ENCODE data around the gene SOX8. TPM values are rescaled to one million over a fixed set of nuclear protein-coding genes. Genes with fewer than 3 reads are reported as not detected.
"Not testable (repeated sequence)": the region's sequence is repeated elsewhere in the genome, so short reads cannot be mapped to it uniquely, and the experiment has no call there.

Gene SOX8
- total and polyA plus RNA-seq, 7 experiments from 2014 or later: 0.07 to 5.4 (median 3.1) TPM

GRCh38 chr16:950733-951573, 30.6 kb upstream of the SOX8 start:
- H3K27ac ChIP-seq (ENCODE audit: low read depth, low read length); POLR2A ChIA-PET; H3K27me3 ChIP-seq (ENCODE audit: control insufficient read depth in 2 of 2, insufficient read depth in 2 of 2, low read length in 2 of 2); intact Hi-C loops (cut with micrococcal nuclease); H3K4me3 Mint-ChIP-seq; H3K9me3 Mint-ChIP-seq; H3K27me3 Mint-ChIP-seq; DNase-seq; CTCF ChIA-PET; H3K4me1 ChIP-seq (ENCODE audit: control insufficient read depth in 2 of 2, insufficient read depth in 2 of 2, low read length in 2 of 2); H3K4me3 ChIP-seq (ENCODE audit: low read length); H3K27ac Mint-ChIP-seq; H3K9me3 ChIP-seq (ENCODE audit: control insufficient read depth in 2 of 3, low read length in 3 of 3); ATAC-seq: not testable (repeated sequence)
- H3K36me3 ChIP-seq (ENCODE audit: control insufficient read depth in 2 of 3, insufficient read depth in 3 of 3, low read length in 3 of 3): peaks cover 0 to 41% (median 20%) of the 10 kb centered on the region in 3 experiments
- peaks cover 4 to 44% (median 9%) of the 10 kb centered on the region in 5 donors for H3K36me3 Mint-ChIP-seq
- peaks cover 3 to 14% (median 11%) of the 10 kb centered on the region in 7 donors for H3K4me1 Mint-ChIP-seq

GRCh38 chr16:951660-952301, 29.8 kb upstream of the SOX8 start:
- Mint-ChIP-seq H3K4me3 (no peak overlapping the region), H3K27me3 (no peaks in the 10 kb centered on the region), H3K4me1 (peaks cover 3 to 18% (median 14%) of the 10 kb centered on the region in 7 donors), H3K36me3 (peaks cover 4 to 39% (median 8%) of the 10 kb centered on the region in 5 donors), H3K9me3 (peaks cover 0 to 1% (median 0%) of the 10 kb centered on the region in 11 donors), H3K27ac (no peak overlapping the region)
- H3K27me3 ChIP-seq (ENCODE audit: control insufficient read depth in 2 of 2, insufficient read depth in 2 of 2, low read length in 2 of 2): no peaks in the 10 kb centered on the region
- H3K36me3 ChIP-seq (ENCODE audit: control insufficient read depth in 2 of 3, insufficient read depth in 3 of 3, low read length in 3 of 3): peaks cover 0 to 32% (median 19%) of the 10 kb centered on the region in 3 experiments
- ChIA-PET CTCF (no interaction called here), POLR2A (no interaction called here)
- H3K27ac ChIP-seq (ENCODE audit: low read depth, low read length): no peak overlapping the region
- no peaks in the 10 kb centered on the region for H3K4me1 ChIP-seq (ENCODE audit: control insufficient read depth in 2 of 2, insufficient read depth in 2 of 2, low read length in 2 of 2)
- no peak for ATAC-seq
- DNase-seq: no peak
- intact Hi-C loops (cut with micrococcal nuclease): no loop called here
- no peak overlapping the region for H3K4me3 ChIP-seq (ENCODE audit: low read length)
- H3K9me3 ChIP-seq (ENCODE audit: control insufficient read depth in 2 of 3, low read length in 3 of 3): no peaks in the 10 kb centered on the region

- no peaks in the 10 kb centered on the region for H3K9me3 ChIP-seq (ENCODE audit: control insufficient read depth in 2 of 3, low read length in 3 of 3)
- H3K9me3 Mint-ChIP-seq: peaks cover 0 to 1% (median 0%) of the 10 kb centered on the region in 11 donors
- no peaks in the 10 kb centered on the region for H3K27me3 ChIP-seq (ENCODE audit: control insufficient read depth in 2 of 2, insufficient read depth in 2 of 2, low read length in 2 of 2)
- no peak overlapping the region for H3K27ac ChIP-seq (ENCODE audit: low read depth, low read length)
- DNase-seq (no peak), ATAC-seq (no peak)
- peaks cover 0 to 27% (median 15%) of the 10 kb centered on the region in 3 experiments for H3K36me3 ChIP-seq (ENCODE audit: control insufficient read depth in 2 of 3, insufficient read depth in 3 of 3, low read length in 3 of 3)
- no peaks in the 10 kb centered on the region for H3K27me3 Mint-ChIP-seq
- peaks cover 4 to 34% (median 8%) of the 10 kb centered on the region in 5 donors for H3K36me3 Mint-ChIP-seq
- POLR2A ChIA-PET: no interaction called here
- H3K4me1 ChIP-seq (ENCODE audit: control insufficient read depth in 2 of 2, insufficient read depth in 2 of 2, low read length in 2 of 2): no peaks in the 10 kb centered on the region
- intact Hi-C loops (cut with micrococcal nuclease): no loop called here
- CTCF ChIA-PET: no interaction called here
- H3K4me3 Mint-ChIP-seq: no peak overlapping the region
- peaks cover 4 to 22% (median 16%) of the 10 kb centered on the region in 7 donors for H3K4me1 Mint-ChIP-seq
- no peak overlapping the region for H3K4me3 ChIP-seq (ENCODE audit: low read length)
- H3K27ac Mint-ChIP-seq: peak overlapping the region in 1 of 9 donors; percentile 26
Observed at GRCh38 chr16:952321-952720, 29.2 kb upstream of the SOX8 start.

GRCh38 chr16:953818-954217, 27.8 kb upstream of the SOX8 start:
- H3K36me3 ChIP-seq (ENCODE audit: control insufficient read depth in 2 of 3, insufficient read depth in 3 of 3, low read length in 3 of 3): peaks cover 0 to 24% (median 15%) of the 10 kb centered on the region in 3 experiments
- peaks cover 6 to 24% (median 21%) of the 10 kb centered on the region in 7 donors for H3K4me1 Mint-ChIP-seq
- H3K4me3 ChIP-seq (ENCODE audit: low read length); CTCF ChIA-PET; ATAC-seq; H3K27ac ChIP-seq (ENCODE audit: low read depth, low read length); H3K4me1 ChIP-seq (ENCODE audit: control insufficient read depth in 2 of 2, insufficient read depth in 2 of 2, low read length in 2 of 2); H3K9me3 Mint-ChIP-seq; POLR2A ChIA-PET; H3K9me3 ChIP-seq (ENCODE audit: control insufficient read depth in 2 of 3, low read length in 3 of 3); H3K27ac Mint-ChIP-seq; H3K27me3 Mint-ChIP-seq; H3K4me3 Mint-ChIP-seq; DNase-seq; H3K27me3 ChIP-seq (ENCODE audit: control insufficient read depth in 2 of 2, insufficient read depth in 2 of 2, low read length in 2 of 2); intact Hi-C loops (cut with micrococcal nuclease): not testable (repeated sequence)
- H3K36me3 Mint-ChIP-seq: peaks cover 4 to 23% (median 8%) of the 10 kb centered on the region in 5 donors

GRCh38 chr16:955766-956165, 25.8 kb upstream of the SOX8 start:
- H3K27me3 ChIP-seq (ENCODE audit: control insufficient read depth in 2 of 2, insufficient read depth in 2 of 2, low read length in 2 of 2); intact Hi-C loops (cut with micrococcal nuclease); H3K4me1 ChIP-seq (ENCODE audit: control insufficient read depth in 2 of 2, insufficient read depth in 2 of 2, low read length in 2 of 2); H3K27ac Mint-ChIP-seq; H3K4me3 ChIP-seq (ENCODE audit: low read length); H3K27me3 Mint-ChIP-seq; H3K27ac ChIP-seq (ENCODE audit: low read depth, low read length); H3K4me3 Mint-ChIP-seq; DNase-seq; ATAC-seq; H3K9me3 ChIP-seq (ENCODE audit: control insufficient read depth in 2 of 3, low read length in 3 of 3); CTCF ChIA-PET; POLR2A ChIA-PET; H3K9me3 Mint-ChIP-seq: not testable (repeated sequence)
- Mint-ChIP-seq H3K36me3 (peaks cover 4 to 23% (median 8%) of the 10 kb centered on the region in 5 donors), H3K4me1 (peaks cover 6 to 29% (median 28%) of the 10 kb centered on the region in 7 donors)
- H3K36me3 ChIP-seq (ENCODE audit: control insufficient read depth in 2 of 3, insufficient read depth in 3 of 3, low read length in 3 of 3): peaks cover 0 to 24% (median 15%) of the 10 kb centered on the region in 3 experiments

GRCh38 chr16:959232-960040, 22.1 kb upstream of the SOX8 start:
- H3K27me3 Mint-ChIP-seq: no peaks in the 10 kb centered on the region
- DNase-seq (no peak), ATAC-seq (no peak)
- POLR2A ChIA-PET: no interaction called here
- H3K4me3 Mint-ChIP-seq: no peak overlapping the region
- no peaks in the 10 kb centered on the region for H3K9me3 Mint-ChIP-seq
- no peak overlapping the region for H3K27ac ChIP-seq (ENCODE audit: low read depth, low read length)
- no peaks in the 10 kb centered on the region for H3K27me3 ChIP-seq (ENCODE audit: control insufficient read depth in 2 of 2, insufficient read depth in 2 of 2, low read length in 2 of 2)
- H3K4me1 Mint-ChIP-seq: peaks cover 13 to 42% (median 32%) of the 10 kb centered on the region in 7 donors
- H3K36me3 ChIP-seq (ENCODE audit: control insufficient read depth in 2 of 3, insufficient read depth in 3 of 3, low read length in 3 of 3): peaks cover 0 to 2% (median 0%) of the 10 kb centered on the region in 3 experiments
- H3K4me1 ChIP-seq (ENCODE audit: control insufficient read depth in 2 of 2, insufficient read depth in 2 of 2, low read length in 2 of 2): peaks cover 0 to 7% of the 10 kb centered on the region in 2 donors
- intact Hi-C loops (cut with micrococcal nuclease): loop anchor here in 1 of 2 donors (5.0 kb wide), 1 partner anchor 38 kb away; no protein-coding TSS in a partner anchor
- CTCF ChIA-PET: no interaction called here
- peaks cover 0 to 8% (median 6%) of the 10 kb centered on the region in 5 donors for H3K36me3 Mint-ChIP-seq
- no peaks in the 10 kb centered on the region for H3K9me3 ChIP-seq (ENCODE audit: control insufficient read depth in 2 of 3, low read length in 3 of 3)
- H3K4me3 ChIP-seq (ENCODE audit: low read length): no peak overlapping the region
- H3K27ac Mint-ChIP-seq: peak overlapping the region in 3 of 9 donors; percentile 15 to 30 (median 30)
